ACC112 (cell line): Measurements from ENCODE around the gene SNURF.
"Not testable (repeated sequence)": the region's sequence is repeated elsewhere in the genome, so short reads cannot be mapped to it uniquely, and the experiment has no call there.

Experiments used
- H2AFZ ChIP-seq: fragments of 200-600 bp; sonication (generic); one replicate; pipeline ENCODE4 v1.6.0; 2017; ENCODE audit warnings: antibody characterized with exemption, low read length; ENCODE audit not compliant: unreplicated experiment
- H3K27ac ChIP-seq: fragments of 200-600 bp; sonication (generic); 2 replicates; pipeline ENCODE4 v1.5.1; 2014; ENCODE audit warnings: low read depth, mild to moderate bottlenecking, antibody characterized with exemption, low read length, moderate library complexity
- H3K27me3 ChIP-seq: fragments of 200-600 bp; sonication (generic); 2 replicates; pipeline ENCODE4 v1.6.1; 2014; ENCODE audit warnings: mild to moderate bottlenecking, antibody characterized with exemption, low read length, moderate library complexity, mixed read lengths; ENCODE audit not compliant: insufficient read depth
- H3K36me3 ChIP-seq: fragments of 200-600 bp; sonication (generic); 2 replicates; pipeline ENCODE4 v1.6.1; 2016; ENCODE audit warnings: mild to moderate bottlenecking, antibody characterized with exemption, low read length, moderate library complexity, mixed read lengths; ENCODE audit not compliant: insufficient read depth
- H3K4me1 ChIP-seq: fragments of 200-600 bp; sonication (generic); one replicate; pipeline ENCODE4 v1.6.1; 2016; ENCODE audit warnings: low read length, mixed read lengths; ENCODE audit not compliant: insufficient read depth, unreplicated experiment, control insufficient read depth
- H3K4me3 ChIP-seq: fragments of 200-600 bp; sonication (generic); 2 replicates; pipeline ENCODE4 v1.5.1; 2014; ENCODE audit warnings: mild to moderate bottlenecking, low read depth, low read length
- H3K79me2 ChIP-seq: fragments of 200-600 bp; sonication (generic); one replicate; pipeline ENCODE4 v1.6.0; 2016; ENCODE audit warnings: low read length; ENCODE audit not compliant: control insufficient read depth, unreplicated experiment, insufficient read depth

The SNURF gene

DNA sequence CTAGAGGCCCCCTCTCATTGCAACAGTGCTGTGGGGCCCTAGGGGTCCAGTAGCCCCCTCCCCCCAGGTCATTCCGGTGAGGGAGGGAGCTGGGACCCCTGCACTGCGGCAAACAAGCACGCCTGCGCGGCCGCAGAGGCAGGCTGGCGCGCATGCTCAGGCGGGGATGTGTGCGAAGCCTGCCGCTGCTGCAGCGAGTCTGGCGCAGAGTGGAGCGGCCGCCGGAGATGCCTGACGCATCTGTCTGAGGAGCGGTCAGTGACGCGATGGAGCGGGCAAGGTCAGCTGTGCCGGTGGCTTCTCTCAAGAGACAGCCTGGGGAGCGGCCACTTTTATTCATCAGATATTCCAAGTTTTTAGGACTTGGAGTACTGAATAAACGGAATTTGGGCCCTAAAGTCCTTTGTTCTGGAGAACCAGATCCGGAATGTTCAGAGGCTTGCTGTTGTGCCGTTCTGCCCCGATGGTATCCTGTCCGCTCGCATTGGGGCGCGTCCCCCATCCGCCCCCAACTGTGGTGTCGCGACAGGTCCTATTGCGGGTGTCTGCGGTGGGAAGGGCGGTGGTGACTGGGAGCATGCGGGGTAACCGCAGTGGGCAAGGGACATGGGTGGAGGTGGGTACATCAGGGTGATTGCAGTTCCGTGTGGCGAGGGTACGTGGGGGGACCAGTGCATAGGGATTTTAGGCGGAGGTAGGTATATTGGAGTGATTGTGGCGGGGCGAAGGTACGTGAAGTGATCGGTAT, at the start of gene SNURF, which contains the start of gene SNRPN:
Gene SNURF, plus strand, starts transcription at position 205 of the 748 bp plus-strand sequence. Its CDS starts 62 bp downstream, at position 267.
Gene SNRPN, plus strand, starts transcription at position 205 of the 748 bp plus-strand sequence. CDS start 19,467 bp downstream, outside the sequence.
- peaks cover 37% of the 10 kb centered on the region for H3K79me2 ChIP-seq
- H2AFZ ChIP-seq = peak within 1 kb of the TSS; percentile 3
- H3K27ac ChIP-seq = peak within 1 kb of the TSS; percentile 41; the same call in 1 of the 2 replicates

DNA sequence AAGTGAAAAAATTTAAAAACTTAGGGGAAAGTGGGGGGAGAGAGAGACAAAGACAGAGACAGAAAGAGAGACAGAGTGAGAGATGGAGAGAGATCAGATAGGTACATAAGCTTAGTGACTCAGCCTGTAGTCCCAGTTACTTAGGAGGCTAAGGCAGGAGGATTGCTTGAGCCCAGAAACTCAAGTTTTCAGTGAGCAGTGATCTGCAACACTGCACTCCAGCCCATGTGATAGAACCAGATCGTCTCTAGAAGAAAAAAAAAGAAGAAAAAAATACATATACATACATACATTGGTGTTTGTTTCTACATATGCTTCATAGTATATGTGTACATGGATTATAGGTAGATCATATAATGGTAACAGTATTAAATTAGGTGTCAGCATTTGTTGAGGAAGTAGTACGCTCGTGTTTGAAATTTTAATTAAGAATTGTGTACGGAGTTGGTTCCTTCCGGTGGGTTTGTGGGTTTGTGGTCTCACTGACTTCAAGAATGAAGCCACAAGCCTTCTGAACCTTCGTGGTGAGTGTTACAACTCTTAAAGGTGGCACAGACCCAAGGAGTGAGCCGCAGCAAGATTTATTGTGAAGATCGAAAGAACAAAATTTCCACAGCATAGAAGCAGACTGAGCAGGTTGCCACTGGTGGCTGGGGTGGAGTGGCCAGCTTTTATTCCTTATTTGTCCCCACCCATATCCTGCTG, 38.3 kb upstream of the SNURF start:
- no peak overlapping the region for H2AFZ ChIP-seq
- H3K4me3 ChIP-seq = no peak overlapping the region

More for the DNA sequence above, at the start of gene SNURF, which contains the start of gene SNRPN:
- Histone ChIP-seq H3K4me3 (peak within 1 kb of the TSS; percentile 85), H3K27me3 (no peaks in the 10 kb centered on the region), H3K4me1 (no peaks in the 10 kb centered on the region), H3K36me3 (no peaks in the 10 kb centered on the region)

GRCh38 chr15:24917431-24917830, 37.4 kb upstream of the SNURF start:
- no peaks in the 10 kb centered on the region for H3K79me2 ChIP-seq
- H2AFZ ChIP-seq = no peak overlapping the region
- no peak overlapping the region for H3K4me3 ChIP-seq
- no peaks in the 10 kb centered on the region for H3K36me3 ChIP-seq
- no peak overlapping the region for H3K27ac ChIP-seq
- H3K27me3 ChIP-seq = no peaks in the 10 kb centered on the region
- H3K4me1 ChIP-seq = no peaks in the 10 kb centered on the region

More for the DNA sequence above, 38.3 kb upstream of the SNURF start:
- H3K36me3 ChIP-seq = no peaks in the 10 kb centered on the region
- no peak overlapping the region for H3K27ac ChIP-seq
- H3K4me1 ChIP-seq = no peaks in the 10 kb centered on the region
- no peaks in the 10 kb centered on the region for H3K79me2 ChIP-seq
- no peaks in the 10 kb centered on the region for H3K27me3 ChIP-seq

GRCh38 chr15:24919446-24919845, 35.3 kb upstream of the SNURF start:
- Histone ChIP-seq H2AFZ (no peak overlapping the region), H3K4me3 (no peak overlapping the region), H3K36me3 (no peaks in the 10 kb centered on the region), H3K27ac (no peak overlapping the region), H3K27me3 (no peaks in the 10 kb centered on the region), H3K79me2 (no peaks in the 10 kb centered on the region), H3K4me1 (no peaks in the 10 kb centered on the region)

DNA sequence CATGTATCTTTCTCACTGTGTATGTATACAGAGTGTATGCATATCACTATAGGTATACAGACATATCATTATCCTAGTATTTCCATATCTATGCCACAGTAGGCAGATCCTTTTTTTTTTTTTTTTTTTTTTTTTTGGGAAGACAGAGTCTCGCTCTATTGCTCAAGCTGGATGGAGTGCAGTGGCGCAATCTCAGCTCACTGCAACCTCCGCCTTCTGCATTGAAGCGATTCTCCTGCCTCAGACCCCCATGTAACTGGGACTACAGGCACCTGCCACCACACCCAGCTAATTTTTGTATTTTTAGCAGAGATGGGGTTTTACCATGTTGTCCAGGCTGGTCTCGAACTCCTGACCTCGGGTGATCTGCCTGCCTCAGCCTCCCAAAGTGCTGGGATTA, 32.0 kb upstream of the SNURF start:
- not testable (repeated sequence) for H3K79me2 ChIP-seq, H3K36me3 ChIP-seq, H2AFZ ChIP-seq, H3K27ac ChIP-seq, H3K4me1 ChIP-seq, H3K4me3 ChIP-seq, H3K27me3 ChIP-seq

- Histone ChIP-seq H3K79me2 (no peaks in the 10 kb centered on the region), H3K27ac (no peak overlapping the region), H3K4me3 (no peak overlapping the region), H3K4me1 (no peaks in the 10 kb centered on the region), H3K36me3 (no peaks in the 10 kb centered on the region), H3K27me3 (no peaks in the 10 kb centered on the region), H2AFZ (no peak overlapping the region)
Observed at GRCh38 chr15:24924153-24924552, 30.6 kb upstream of the SNURF start.

GRCh38 chr15:24924621-24925020, 30.2 kb upstream of the SNURF start:
- Histone ChIP-seq H3K27ac (no peak overlapping the region), H3K27me3 (no peaks in the 10 kb centered on the region), H3K36me3 (no peaks in the 10 kb centered on the region), H3K4me1 (no peaks in the 10 kb centered on the region), H3K4me3 (no peak overlapping the region), H3K79me2 (no peaks in the 10 kb centered on the region), H2AFZ (no peak overlapping the region)

DNA sequence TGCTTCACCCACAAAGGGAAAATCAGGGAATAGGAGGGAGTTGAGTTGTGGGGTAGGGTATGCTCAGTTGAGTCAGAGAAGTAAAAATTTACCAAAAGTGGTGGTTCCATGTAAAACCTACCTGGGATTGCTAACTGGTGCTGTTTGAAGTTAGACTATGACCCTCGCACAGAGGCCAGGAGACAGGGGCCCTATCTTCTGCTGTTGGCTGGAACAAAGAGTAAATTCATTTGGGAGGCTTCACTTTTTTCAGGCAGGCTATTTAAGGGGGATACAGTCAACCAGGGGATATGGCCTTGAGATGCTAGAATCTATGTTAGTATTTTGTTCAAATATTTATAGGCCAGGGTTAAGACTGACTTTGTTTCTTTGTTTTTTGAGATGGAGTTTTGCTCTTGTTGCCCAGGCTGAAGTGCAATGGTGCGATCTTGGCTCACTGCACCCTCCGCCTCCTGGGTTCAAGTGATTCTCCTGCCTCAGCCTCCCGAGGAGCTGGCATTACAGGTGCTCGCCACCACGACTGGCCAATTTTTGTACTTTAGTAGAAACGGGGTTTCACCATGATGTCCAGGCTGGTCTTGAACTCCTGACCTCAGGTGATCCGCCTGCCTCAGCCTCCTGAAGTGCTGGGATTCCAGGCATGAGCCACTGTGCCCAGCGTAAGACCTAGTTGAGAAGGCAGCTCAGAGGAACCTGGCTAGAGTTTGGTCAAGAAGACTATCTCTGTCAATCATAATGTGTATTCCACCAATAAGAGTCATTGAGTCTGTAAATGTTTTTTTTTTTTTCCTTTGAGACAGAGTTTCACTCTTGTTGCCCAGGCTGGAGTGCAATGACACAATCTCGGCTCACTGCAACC, 22.7 kb upstream of the SNURF start:
- H3K36me3 ChIP-seq, H3K27me3 ChIP-seq, H2AFZ ChIP-seq, H3K79me2 ChIP-seq, H3K27ac ChIP-seq, H3K4me1 ChIP-seq, H3K4me3 ChIP-seq: not testable (repeated sequence)

DNA sequence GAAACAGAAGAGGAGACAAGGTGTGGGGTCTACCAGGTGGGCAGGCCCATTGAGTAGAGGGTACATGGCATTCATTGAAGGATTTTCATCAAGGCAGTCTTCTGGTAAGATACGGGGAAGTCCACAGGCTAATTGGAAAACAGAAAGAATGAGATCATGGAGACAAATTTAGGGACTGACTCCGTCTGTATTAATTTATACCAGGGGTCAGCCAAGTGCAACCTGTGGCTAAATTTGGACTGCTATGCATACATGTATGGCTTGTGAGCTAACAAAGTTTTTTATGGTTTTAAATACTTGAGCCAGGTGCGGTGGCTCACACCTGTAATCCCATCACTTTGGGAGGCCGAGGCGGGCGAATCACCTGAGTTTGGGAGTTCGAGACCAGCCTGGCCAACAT, 21.1 kb upstream of the SNURF start:
- Histone ChIP-seq H2AFZ (no peak overlapping the region), H3K79me2 (no peaks in the 10 kb centered on the region), H3K4me1 (no peaks in the 10 kb centered on the region), H3K36me3 (no peaks in the 10 kb centered on the region), H3K27me3 (no peaks in the 10 kb centered on the region), H3K4me3 (no peak overlapping the region), H3K27ac (no peak overlapping the region)

DNA sequence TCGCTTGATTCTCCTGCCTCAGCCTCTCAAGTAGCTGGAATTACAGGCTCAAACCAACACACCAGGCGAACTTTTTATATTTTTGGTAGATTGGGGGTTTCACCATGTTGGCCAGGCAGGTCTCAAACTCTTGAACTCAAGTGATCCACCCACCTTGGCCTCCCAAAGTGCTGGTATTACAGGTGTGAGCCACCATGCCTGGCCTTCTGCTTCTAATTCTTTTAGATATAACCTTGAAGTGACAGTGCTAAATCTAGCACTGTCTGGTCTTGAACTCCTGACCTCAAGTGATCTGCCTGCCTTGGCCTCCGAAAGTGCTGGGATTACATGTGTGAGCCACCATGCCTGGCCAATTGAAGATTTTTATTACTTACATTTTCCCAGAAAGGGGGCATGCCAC, 16.6 kb upstream of the SNURF start:
- not testable (repeated sequence) for H3K27me3 ChIP-seq, H3K36me3 ChIP-seq, H3K27ac ChIP-seq, H3K79me2 ChIP-seq, H3K4me3 ChIP-seq, H2AFZ ChIP-seq, H3K4me1 ChIP-seq
